Skeletal muscle tissue (tissue), 4 donors: ENCODE measurements around the gene ENKD1. TPM values are rescaled to one million over a fixed set of nuclear protein-coding genes. Genes with fewer than 3 reads are reported as not detected.
A peak's percentile ranks its signal among the peaks of the same experiment; 100 is the strongest.

Experiments used
- H3K27ac ChIP-seq: one replicate; pipeline ENCODE4 v1.7.0; 2013; ENCODE audit warnings: mild to moderate bottlenecking, low read depth, low read length, inconsistent platforms
- H3K27me3 ChIP-seq, 3 donors: one replicate each; pipeline ENCODE4 v1.7.0; 2013; ENCODE audit warnings: low read length in 3 of 3; ENCODE audit not compliant: control insufficient read depth in 3 of 3, insufficient read depth in 3 of 3
- H3K36me3 ChIP-seq, 3 donors: one replicate each; pipeline ENCODE4 v1.7.0; 2013; ENCODE audit warnings: low read length in 3 of 3; ENCODE audit not compliant: control insufficient read depth in 3 of 3, insufficient read depth in 3 of 3
- H3K4me1 ChIP-seq, 3 donors: one replicate each; pipeline ENCODE4 v1.7.0; 2013; ENCODE audit warnings: low read length in 3 of 3, mild to moderate bottlenecking in 3 of 3; ENCODE audit not compliant: control insufficient read depth in 3 of 3, insufficient read depth in 3 of 3
- H3K4me3 ChIP-seq, 3 donors: one replicate each; pipeline ENCODE4 v1.7.0; 2013; ENCODE audit warnings: low read length in 3 of 3
- H3K9ac ChIP-seq, 3 donors: one replicate each; pipeline ENCODE4 v1.7.0; 2013; ENCODE audit warnings: low read length in 3 of 3, mild to moderate bottlenecking in 3 of 3, moderate library complexity in 2 of 3, low read depth in 1 of 3
- H3K9me3 ChIP-seq, 3 donors: one replicate each; pipeline ENCODE4 v1.7.0; 2013; ENCODE audit warnings: low read length in 3 of 3; ENCODE audit not compliant: control insufficient read depth in 3 of 3
- total RNA-seq: library from RNA; depleted of rRNA; stranded (reverse); fragments of >200 nt; gene quantifications from one replicate; pipeline ENCODE4 v1.2.3, GENCODE V29; 2014
- donor health status: Osteomylitis.

Gene ENKD1
- total RNA-seq, 1 donor from 2014 or later, result 5.2 TPM

GRCh38 chr16:67672739-67673662, 6.5 kb upstream of the ENKD1 start:
- Histone ChIP-seq H3K27ac (peak overlapping the region; percentile 78), H3K9me3 (no peaks in the 10 kb centered on the region), H3K9ac (peak overlapping the region in 2 of 3 donors; percentile 19 to 65), H3K4me1 (peaks cover 19 to 31% (median 24%) of the 10 kb centered on the region in 3 donors), H3K4me3 (no peak overlapping the region), H3K27me3 (no peaks in the 10 kb centered on the region), H3K36me3 (peaks cover 0 to 5% (median 3%) of the 10 kb centered on the region in 3 donors)

GRCh38 chr16:67672306-67672705, 5.8 kb upstream of the ENKD1 start:
- Histone ChIP-seq H3K9ac (no peak overlapping the region), H3K9me3 (no peaks in the 10 kb centered on the region), H3K4me1 (peaks cover 26 to 38% (median 31%) of the 10 kb centered on the region in 3 donors), H3K27me3 (no peaks in the 10 kb centered on the region), H3K27ac (no peak overlapping the region), H3K4me3 (no peak overlapping the region), H3K36me3 (peaks cover 0 to 5% (median 3%) of the 10 kb centered on the region in 3 donors)

GRCh38 chr16:67669499-67670101, 3.0 kb upstream of the ENKD1 start:
- H3K9ac ChIP-seq, result no peak overlapping the region
- no peaks in the 10 kb centered on the region for H3K9me3 ChIP-seq
- H3K4me1 ChIP-seq, result peaks cover 33 to 49% (median 36%) of the 10 kb centered on the region in 3 donors
- H3K27ac ChIP-seq, result no peak overlapping the region
- H3K27me3 ChIP-seq, result no peaks in the 10 kb centered on the region
- H3K36me3 ChIP-seq, result peaks cover 0 to 2% (median 0%) of the 10 kb centered on the region in 3 donors
- H3K4me3 ChIP-seq, result no peak overlapping the region

GRCh38 chr16:67668495-67669157, 2.1 kb upstream of the ENKD1 start:
- peaks cover 0 to 1% (median under 1%) of the 10 kb centered on the region in 3 donors for H3K36me3 ChIP-seq
- H3K27me3 ChIP-seq, result no peaks in the 10 kb centered on the region
- no peak overlapping the region for H3K4me3 ChIP-seq
- peaks cover 26 to 40% (median 28%) of the 10 kb centered on the region in 3 donors for H3K4me1 ChIP-seq
- H3K9ac ChIP-seq, result peak overlapping the region in 1 of 3 donors; percentile 25
- no peak overlapping the region for H3K27ac ChIP-seq
- no peaks in the 10 kb centered on the region for H3K9me3 ChIP-seq

- Histone ChIP-seq H3K9me3 (no peaks in the 10 kb centered on the region), H3K9ac (peak overlapping the region; percentile 81 to 90 (median 90)), H3K36me3 (peaks cover 0 to 5% (median 3%) of the 10 kb centered on the region in 3 donors), H3K27me3 (no peaks in the 10 kb centered on the region), H3K4me3 (peak overlapping the region; percentile 78 to 88 (median 85)), H3K27ac (peak overlapping the region; percentile 81), H3K4me1 (peaks cover 21 to 34% (median 22%) of the 10 kb centered on the region in 3 donors)
These were observed 1.4 kb upstream of the ENKD1 start for GRCh38 chr16:67667817-67668494.

- Histone ChIP-seq H3K4me3 (peak overlapping the region; percentile 78 to 88 (median 85)), H3K9me3 (no peaks in the 10 kb centered on the region), H3K36me3 (peaks cover 4 to 7% (median 7%) of the 10 kb centered on the region in 3 donors), H3K4me1 (peaks cover 20 to 30% (median 20%) of the 10 kb centered on the region in 3 donors), H3K27ac (peak overlapping the region; percentile 81), H3K27me3 (no peaks in the 10 kb centered on the region), H3K9ac (peak overlapping the region; percentile 81 to 90 (median 90))
These were observed 885 bp upstream of the ENKD1 start for GRCh38 chr16:67667453-67667816.

- H3K4me3 ChIP-seq, result peak overlapping the region; percentile 41 to 88 (median 85)
- peaks cover 24 to 32% (median 25%) of the 10 kb centered on the region in 3 donors for H3K4me1 ChIP-seq
- peak overlapping the region in 2 of 3 donors; percentile 90 for H3K9ac ChIP-seq
- H3K27me3 ChIP-seq, result no peaks in the 10 kb centered on the region
- peaks cover 4 to 8% (median 7%) of the 10 kb centered on the region in 3 donors for H3K36me3 ChIP-seq
- H3K9me3 ChIP-seq, result no peaks in the 10 kb centered on the region
- H3K27ac ChIP-seq, result peak overlapping the region; percentile 81
These were observed 458 bp downstream of the ENKD1 start for GRCh38 chr16:67666032-67666551.

- peaks cover 26 to 35% (median 27%) of the 10 kb centered on the region in 3 donors for H3K4me1 ChIP-seq
- H3K4me3 ChIP-seq, result peak overlapping the region in 2 of 3 donors; percentile 41 to 88
- no peaks in the 10 kb centered on the region for H3K27me3 ChIP-seq
- H3K9ac ChIP-seq, result peak overlapping the region in 2 of 3 donors; percentile 50 to 67
- no peak overlapping the region for H3K27ac ChIP-seq
- H3K36me3 ChIP-seq, result peaks cover 4 to 8% (median 7%) of the 10 kb centered on the region in 3 donors
- H3K9me3 ChIP-seq, result no peaks in the 10 kb centered on the region
These were observed 952 bp downstream of the ENKD1 start for GRCh38 chr16:67665598-67665997.

GRCh38 chr16:67664871-67665270, 1.7 kb downstream of the ENKD1 start:
- Histone ChIP-seq H3K27me3 (no peaks in the 10 kb centered on the region), H3K4me3 (no peak overlapping the region), H3K4me1 (peaks cover 28 to 41% (median 30%) of the 10 kb centered on the region in 3 donors), H3K27ac (no peak overlapping the region), H3K9me3 (no peaks in the 10 kb centered on the region), H3K36me3 (peaks cover 4 to 8% (median 7%) of the 10 kb centered on the region in 3 donors), H3K9ac (no peak overlapping the region)
